ENCODE measurements around the gene UNC119B.
"Not testable (repeated sequence)": the region's sequence is repeated elsewhere in the genome, so short reads cannot be mapped to it uniquely, and the experiment has no call there.

The UNC119B gene

DNA sequence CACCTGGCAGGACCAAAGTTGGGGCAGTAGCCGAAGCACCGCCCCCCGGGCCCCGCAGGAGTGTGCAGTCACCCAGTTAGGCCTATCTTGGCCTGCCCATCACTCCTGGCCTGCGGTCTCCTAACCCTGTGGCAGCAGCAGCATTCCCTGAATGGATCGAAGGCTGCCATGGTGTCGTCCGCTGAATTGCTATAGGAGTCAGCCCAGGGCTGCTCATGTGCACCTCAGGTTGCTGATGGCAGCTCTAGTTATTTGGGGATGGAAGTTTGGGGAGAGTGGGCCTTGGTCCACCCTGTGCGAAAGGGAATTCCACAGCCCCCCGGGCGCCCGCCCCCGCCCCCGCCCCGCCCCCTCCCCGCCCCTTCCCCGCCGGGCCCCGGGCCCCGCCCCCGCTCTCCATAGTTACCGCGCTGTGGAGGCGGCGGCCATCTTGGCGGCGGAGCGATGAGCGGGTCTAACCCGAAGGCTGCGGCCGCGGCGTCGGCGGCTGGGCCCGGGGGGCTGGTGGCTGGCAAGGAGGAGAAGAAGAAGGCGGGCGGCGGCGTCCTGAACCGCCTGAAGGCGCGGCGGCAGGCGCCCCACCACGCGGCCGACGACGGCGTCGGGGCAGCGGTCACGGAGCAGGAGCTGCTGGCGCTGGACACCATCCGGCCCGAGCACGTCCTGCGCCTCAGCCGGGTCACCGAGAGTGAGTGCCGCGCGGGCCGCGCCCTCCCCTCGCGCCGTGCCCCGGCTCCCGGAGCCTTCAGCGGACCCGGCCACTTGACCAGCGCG, at the start of gene UNC119B:
UNC119B (plus strand) TSS at position 428 of the 774 bp plus-strand sequence; CDS start at position 445, 17 bp downstream.
- DNase-seq: peak; percentile 79 to 80

DNA sequence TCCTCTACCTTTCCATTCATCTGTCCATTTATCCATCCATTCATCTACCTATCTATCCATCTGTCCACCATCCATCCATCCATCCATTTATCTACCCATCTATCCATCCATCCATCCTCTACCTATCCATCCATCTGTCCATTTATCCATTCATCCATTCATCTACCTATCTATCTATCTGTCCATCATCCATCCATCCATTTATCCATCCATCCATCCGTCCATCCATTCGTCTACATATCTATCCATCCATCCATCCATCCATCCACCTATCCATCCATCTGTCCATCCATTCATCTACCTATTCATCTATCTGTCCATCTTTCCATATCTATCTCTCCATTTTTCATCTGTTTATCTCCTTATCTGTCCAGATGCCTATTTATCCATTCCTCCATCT, 48.8 kb upstream of the UNC119B start:
- DNase-seq: no peak

DNA sequence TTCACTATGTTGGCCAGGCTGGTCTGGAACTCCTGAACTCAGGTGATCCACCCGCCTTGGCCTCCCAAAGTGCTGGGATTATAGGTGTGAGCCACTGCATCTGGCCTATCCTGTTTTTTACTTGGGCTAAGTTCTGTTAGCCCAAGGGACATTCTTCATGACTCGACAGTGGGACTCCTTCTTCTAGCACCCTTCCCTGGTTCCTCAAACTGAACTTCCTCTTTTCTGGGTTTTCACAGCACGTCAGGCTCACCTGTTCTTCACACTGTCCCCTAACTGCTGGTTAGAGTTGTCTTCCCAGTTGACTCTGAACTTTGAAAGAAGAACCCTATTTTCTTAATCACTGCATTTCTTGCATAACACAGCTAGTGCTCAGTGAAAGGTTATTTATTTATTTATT, 47.4 kb upstream of the UNC119B start:
- no peak for DNase-seq

- no peak for DNase-seq
Observed at GRCh38 chr12:120663741-120664140, 46.5 kb upstream of the UNC119B start.

DNA sequence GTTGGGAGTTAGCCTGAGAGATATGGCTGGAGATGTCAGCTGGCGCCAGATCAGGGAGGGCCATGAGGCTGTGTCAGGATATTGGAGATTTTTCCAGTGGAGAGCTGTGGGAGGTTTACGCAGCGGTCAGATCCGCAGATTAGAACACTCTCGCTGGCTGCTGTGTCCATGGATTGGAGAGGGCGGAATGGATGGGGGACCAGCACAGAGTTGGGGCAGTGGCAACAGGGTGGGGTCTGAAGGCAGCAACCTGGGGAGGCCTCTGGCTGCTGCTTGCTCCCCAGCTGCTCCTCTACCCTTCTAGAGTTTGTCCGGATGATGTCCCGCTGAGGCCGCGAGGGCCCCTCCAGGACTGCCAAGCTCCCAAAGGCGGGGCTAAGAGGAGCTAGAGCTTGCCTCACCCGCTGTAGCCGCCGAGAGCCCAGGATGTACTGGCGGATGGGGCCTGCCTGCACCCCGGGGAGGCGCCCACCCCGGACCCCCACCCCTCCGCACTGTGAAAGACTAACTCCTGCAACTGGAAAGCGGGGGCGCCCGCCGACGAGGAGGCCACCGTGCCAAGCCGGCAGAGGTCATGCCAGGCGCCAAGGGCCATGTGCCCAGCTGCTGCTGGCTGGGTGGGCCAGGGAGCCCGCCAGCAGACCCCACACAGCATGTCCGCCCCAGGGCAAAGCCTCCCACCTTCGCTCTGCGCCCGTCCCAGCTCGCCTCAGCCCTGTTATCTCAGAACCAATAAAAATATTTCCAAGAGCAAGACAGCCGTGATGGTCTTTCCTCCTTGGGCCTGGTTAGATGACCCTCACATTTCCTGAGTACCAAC, 43.5 kb upstream of the UNC119B start:
- DNase-seq: no peak

- DNase-seq: no peak
Observed at GRCh38 chr12:120668091-120668867, 42.0 kb upstream of the UNC119B start.

- no peak for DNase-seq
Observed at GRCh38 chr12:120668868-120669840, 41.1 kb upstream of the UNC119B start.

- not testable (repeated sequence) for DNase-seq
Observed at GRCh38 chr12:120670237-120670636, 40.0 kb upstream of the UNC119B start.

- DNase-seq: no peak
Observed at GRCh38 chr12:120670667-120671066, 39.6 kb upstream of the UNC119B start.

DNA sequence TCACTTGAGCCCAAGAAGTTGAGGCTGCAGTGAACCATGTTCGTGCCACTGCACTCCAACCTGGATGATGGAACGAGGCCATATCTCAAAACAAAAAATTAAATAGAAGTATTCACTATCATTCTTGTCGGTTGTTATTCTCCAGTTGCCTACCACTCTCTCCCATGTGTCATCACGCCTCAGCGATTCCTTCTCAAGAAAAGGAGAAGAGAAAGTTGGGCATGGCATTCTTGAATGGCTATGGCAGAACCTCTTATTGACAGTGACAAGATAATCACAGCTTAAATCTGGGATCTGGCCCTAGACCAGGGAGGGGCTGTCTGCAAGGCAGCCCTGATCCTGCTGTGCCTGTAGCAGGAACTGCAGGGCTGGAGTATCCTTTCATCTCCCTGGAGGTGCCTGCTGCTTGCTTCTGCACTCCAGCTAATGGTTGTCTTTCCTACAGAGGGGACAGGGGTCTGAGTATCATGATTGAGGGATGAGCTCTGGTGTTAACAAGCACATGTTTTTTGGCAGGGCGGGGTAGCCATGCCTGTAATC, 36.1 kb upstream of the UNC119B start:
- DNase-seq: no peak

DNA sequence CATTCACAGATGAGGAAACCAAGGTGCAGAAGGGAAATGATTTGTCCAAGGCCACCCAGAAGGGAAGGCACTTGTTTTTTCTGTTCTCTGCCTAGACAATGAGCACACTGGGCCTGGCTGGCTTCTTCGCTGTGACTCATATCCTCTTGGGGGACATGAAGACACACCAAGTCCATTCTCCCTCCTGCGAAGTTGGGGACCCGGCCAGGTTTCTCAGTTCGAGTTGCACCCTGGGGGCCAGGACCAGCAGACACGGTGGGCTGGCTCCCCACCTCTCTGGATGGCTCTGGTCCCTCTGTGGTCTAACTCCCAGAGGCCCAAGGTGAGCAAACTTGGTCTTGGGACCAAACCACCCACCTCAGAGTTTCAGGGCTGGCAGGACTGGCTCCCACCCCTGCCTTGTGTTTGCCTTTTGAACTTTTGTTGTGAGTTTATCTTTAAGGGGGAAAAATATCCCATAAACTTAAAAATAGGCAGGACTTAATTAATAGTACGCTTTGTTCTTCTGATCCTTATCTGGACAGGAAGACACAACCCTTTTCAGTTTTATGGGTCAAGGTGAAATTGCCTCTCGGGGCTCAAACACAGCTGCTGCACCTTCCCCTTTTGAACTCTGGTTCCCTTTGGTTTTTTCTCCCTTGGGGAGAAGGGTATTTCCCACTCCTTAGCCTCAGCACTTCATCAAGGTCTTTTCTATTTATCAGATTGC, 32.3 kb upstream of the UNC119B start:
- DNase-seq: no peak

- no peak for DNase-seq
Observed at GRCh38 chr12:120678572-120678971, 31.7 kb upstream of the UNC119B start.

- DNase-seq: no peak
Observed at GRCh38 chr12:120680165-120680738, 30.0 kb upstream of the UNC119B start.

GRCh38 chr12:120684523-120684932, 25.7 kb upstream of the UNC119B start:
- DNase-seq: no peak

DNA sequence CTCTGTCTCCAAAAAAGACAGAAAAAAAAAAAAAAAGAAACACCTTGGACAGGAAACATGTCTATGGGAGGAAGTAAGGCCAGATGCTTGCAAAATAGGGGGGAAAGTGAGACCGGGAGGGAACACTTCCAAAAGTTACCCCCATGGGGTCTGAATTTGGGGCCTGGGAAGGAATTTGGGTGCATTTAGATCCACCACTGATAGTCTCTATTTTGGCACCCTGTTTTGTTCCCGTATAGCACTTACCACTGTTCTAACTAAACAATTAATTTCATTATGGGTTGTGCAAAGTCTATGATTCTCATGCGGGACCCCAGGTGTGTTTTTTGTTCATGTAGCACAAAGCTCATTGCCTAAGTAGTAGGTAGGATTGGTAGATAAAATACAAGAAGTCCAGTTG, 24.7 kb upstream of the UNC119B start:
- no peak for DNase-seq

DNA sequence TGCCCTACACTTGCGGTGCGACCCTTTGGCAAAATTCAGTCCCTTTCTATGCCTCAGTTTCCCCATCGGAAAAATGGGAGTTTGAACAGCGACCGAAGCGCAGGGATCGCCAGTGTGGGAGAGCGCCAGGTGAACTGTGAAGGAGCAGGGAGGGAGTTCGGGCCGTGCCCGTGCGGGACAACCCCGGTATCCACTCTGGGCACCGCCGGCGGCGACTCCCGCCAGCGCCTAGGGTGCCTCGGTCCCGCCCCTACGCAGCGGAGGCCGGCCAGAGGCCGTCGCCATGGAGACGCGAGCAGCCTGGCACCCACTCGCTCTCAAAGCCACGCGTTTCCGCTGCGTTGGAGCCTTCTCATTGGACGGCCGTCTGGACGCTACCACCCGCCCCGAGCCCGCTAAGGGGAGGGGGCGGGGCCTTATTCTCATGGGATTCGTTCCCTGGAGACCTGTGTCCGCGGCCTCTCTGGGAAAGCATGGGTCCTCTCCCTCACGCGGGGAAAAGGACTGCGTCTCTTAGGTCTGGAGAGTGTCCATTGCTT, 24.0 kb upstream of the UNC119B start:
- peak; percentile 95 to 98 for DNase-seq

- peak; percentile 99 for DNase-seq
Observed at GRCh38 chr12:120686690-120687577, 23.3 kb upstream of the UNC119B start, which contains the start of gene MLEC. MLEC (plus strand) TSS chr12:120687149; CDS start chr12:120687297, 148 bp downstream.

DNA sequence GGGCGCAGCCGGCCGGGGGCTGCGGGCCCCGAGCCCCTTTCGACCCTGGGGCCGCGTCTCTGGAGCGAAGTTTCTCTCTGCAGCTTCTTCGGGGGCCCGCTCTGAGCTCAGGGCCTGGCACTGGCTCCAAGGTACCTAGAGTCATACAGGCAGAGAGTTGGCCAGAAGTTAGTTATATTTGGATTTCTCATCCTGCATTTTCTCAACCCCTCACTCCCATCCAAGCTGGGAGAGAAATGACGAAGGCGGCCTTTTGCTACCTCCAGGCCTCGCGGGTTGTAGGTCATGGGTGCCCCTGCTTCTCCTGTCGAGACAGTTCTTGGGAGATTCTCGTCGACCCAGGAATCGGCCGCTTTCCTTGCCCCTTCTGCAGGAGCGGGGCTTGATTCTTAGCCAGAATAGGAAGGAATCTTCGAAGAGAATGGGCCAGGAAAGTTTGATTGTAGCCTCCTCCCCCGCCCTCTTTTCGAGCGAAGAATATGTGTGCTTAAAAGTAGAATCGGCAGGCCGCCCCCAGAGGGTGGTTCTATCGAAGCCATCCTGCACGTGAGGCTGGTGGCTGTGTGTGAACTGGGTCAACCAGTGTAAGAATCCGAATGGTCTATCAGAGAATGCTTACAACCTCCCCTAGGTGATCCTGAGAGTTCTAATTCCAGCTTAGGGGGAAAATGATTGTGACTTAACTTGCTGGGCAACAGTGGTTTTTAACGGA, 22.5 kb upstream of the UNC119B start:
- peak; percentile 38 to 42 for DNase-seq

Data from activated CD4-positive, alpha-beta T cell treated with anti-CD3 and anti-CD28 coated beads for 4 hours (primary cell).